Measurements from ENCODE around the gene FAXC.

DNA sequence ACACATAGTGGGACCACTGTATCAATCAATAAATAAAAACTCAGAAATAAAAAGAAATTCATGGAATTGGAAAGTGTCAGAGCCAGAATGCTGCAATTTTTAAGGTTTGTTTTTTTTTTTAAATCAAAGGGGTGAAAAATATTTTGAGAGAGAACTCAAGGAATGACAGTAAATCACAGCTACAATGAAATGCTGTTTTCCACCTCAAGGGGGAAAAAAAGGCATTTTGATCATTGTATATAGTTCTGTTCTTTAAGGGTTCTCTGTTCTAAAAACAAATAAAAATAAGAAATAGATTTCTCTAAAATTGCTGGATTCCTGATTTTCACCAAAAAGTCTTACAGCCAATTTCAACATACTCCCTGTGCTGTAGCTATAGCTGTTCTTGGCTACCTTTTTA lies 24.5 kb downstream of the FAXC start:
- TF ChIP-seq, protein P1, sequence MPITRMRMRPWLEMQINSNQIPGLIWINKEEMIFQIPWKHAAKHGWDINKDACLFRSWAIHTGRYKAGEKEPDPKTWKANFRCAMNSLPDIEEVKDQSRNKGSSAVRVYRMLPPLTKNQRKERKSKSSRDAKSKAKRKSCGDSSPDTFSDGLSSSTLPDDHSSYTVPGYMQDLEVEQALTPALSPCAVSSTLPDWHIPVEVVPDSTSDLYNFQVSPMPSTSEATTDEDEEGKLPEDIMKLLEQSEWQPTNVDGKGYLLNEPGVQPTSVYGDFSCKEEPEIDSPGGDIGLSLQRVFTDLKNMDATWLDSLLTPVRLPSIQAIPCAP (CRISPR knock-in tag; IDR thresholded peaks at IDR 0.05): no peak
- TF ChIP-seq, protein P2, sequence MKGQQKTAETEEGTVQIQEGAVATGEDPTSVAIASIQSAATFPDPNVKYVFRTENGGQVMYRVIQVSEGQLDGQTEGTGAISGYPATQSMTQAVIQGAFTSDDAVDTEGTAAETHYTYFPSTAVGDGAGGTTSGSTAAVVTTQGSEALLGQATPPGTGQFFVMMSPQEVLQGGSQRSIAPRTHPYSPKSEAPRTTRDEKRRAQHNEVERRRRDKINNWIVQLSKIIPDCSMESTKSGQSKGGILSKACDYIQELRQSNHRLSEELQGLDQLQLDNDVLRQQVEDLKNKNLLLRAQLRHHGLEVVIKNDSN (CRISPR knock-in tag; IDR thresholded peaks at IDR 0.05): no peak
- TF ChIP-seq FOXP1 (CRISPR knock-in tag; IDR thresholded peaks at IDR 0.05; ENCODE audit: borderline replicate concordance) (no peak), SMAD3 (CRISPR knock-in tag; IDR thresholded peaks at IDR 0.05; ENCODE audit: borderline replicate concordance) (no peak), IRF2 (CRISPR knock-in tag; IDR thresholded peaks at IDR 0.05; ENCODE audit: borderline replicate concordance, low read depth) (no peak), EMX1 (CRISPR knock-in tag; IDR thresholded peaks at IDR 0.05) (no peak), TP53 (CRISPR knock-in tag; IDR thresholded peaks at IDR 0.05) (no peak), SP1 (CRISPR knock-in tag; conservative IDR thresholded peaks at IDR 0.05) (no peak)
- TF ChIP-seq, protein P3, sequence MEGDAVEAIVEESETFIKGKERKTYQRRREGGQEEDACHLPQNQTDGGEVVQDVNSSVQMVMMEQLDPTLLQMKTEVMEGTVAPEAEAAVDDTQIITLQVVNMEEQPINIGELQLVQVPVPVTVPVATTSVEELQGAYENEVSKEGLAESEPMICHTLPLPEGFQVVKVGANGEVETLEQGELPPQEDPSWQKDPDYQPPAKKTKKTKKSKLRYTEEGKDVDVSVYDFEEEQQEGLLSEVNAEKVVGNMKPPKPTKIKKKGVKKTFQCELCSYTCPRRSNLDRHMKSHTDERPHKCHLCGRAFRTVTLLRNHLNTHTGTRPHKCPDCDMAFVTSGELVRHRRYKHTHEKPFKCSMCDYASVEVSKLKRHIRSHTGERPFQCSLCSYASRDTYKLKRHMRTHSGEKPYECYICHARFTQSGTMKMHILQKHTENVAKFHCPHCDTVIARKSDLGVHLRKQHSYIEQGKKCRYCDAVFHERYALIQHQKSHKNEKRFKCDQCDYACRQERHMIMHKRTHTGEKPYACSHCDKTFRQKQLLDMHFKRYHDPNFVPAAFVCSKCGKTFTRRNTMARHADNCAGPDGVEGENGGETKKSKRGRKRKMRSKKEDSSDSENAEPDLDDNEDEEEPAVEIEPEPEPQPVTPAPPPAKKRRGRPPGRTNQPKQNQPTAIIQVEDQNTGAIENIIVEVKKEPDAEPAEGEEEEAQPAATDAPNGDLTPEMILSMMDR (IDR thresholded peaks at IDR 0.05): no peak
- TF ChIP-seq, protein P4, sequence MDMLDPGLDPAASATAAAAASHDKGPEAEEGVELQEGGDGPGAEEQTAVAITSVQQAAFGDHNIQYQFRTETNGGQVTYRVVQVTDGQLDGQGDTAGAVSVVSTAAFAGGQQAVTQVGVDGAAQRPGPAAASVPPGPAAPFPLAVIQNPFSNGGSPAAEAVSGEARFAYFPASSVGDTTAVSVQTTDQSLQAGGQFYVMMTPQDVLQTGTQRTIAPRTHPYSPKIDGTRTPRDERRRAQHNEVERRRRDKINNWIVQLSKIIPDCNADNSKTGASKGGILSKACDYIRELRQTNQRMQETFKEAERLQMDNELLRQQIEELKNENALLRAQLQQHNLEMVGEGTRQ (CRISPR knock-in tag; IDR thresholded peaks at IDR 0.05): no peak
- TF ChIP-seq, protein P5, sequence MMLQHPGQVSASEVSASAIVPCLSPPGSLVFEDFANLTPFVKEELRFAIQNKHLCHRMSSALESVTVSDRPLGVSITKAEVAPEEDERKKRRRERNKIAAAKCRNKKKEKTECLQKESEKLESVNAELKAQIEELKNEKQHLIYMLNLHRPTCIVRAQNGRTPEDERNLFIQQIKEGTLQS (CRISPR knock-in tag; conservative IDR thresholded peaks at IDR 0.05): no peak
- TF ChIP-seq, protein P6, sequence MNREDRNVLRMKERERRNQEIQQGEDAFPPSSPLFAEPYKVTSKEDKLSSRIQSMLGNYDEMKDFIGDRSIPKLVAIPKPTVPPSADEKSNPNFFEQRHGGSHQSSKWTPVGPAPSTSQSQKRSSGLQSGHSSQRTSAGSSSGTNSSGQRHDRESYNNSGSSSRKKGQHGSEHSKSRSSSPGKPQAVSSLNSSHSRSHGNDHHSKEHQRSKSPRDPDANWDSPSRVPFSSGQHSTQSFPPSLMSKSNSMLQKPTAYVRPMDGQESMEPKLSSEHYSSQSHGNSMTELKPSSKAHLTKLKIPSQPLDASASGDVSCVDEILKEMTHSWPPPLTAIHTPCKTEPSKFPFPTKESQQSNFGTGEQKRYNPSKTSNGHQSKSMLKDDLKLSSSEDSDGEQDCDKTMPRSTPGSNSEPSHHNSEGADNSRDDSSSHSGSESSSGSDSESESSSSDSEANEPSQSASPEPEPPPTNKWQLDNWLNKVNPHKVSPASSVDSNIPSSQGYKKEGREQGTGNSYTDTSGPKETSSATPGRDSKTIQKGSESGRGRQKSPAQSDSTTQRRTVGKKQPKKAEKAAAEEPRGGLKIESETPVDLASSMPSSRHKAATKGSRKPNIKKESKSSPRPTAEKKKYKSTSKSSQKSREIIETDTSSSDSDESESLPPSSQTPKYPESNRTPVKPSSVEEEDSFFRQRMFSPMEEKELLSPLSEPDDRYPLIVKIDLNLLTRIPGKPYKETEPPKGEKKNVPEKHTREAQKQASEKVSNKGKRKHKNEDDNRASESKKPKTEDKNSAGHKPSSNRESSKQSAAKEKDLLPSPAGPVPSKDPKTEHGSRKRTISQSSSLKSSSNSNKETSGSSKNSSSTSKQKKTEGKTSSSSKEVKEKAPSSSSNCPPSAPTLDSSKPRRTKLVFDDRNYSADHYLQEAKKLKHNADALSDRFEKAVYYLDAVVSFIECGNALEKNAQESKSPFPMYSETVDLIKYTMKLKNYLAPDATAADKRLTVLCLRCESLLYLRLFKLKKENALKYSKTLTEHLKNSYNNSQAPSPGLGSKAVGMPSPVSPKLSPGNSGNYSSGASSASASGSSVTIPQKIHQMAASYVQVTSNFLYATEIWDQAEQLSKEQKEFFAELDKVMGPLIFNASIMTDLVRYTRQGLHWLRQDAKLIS (CRISPR knock-in tag; IDR thresholded peaks at IDR 0.05; ENCODE audit: borderline replicate concordance): no peak
